ENCODE results near the gene PPM1M.

PPM1M gene

DNA sequence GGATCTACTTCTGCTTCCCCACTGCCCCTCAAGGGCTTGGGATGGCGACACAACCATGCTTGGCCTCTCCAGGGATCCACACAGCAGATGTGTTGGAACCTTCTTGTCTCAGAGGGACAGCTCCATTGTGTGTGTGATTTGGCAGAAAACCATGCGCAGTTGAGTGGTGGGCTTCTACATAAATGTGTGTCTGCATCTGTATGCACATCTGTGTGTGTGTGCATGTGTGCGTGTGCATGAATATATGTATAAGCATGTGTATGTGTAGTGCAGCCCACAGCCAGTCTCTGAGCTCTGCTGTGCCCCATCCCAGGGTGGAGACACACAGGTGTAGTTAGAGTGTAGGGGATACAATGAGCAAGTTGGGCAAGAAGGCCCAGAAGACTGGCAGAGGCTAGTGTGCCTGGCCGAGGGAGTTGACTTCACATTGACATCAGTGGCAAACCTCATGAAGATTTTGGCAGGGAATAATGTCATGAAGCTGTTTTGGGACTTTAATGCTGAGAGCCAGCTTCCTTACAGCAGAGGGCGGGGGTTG, 50.2 kb downstream of the PPM1M start:
- DNase-seq (ENCODE audit: low read depth) = no peak

DNA sequence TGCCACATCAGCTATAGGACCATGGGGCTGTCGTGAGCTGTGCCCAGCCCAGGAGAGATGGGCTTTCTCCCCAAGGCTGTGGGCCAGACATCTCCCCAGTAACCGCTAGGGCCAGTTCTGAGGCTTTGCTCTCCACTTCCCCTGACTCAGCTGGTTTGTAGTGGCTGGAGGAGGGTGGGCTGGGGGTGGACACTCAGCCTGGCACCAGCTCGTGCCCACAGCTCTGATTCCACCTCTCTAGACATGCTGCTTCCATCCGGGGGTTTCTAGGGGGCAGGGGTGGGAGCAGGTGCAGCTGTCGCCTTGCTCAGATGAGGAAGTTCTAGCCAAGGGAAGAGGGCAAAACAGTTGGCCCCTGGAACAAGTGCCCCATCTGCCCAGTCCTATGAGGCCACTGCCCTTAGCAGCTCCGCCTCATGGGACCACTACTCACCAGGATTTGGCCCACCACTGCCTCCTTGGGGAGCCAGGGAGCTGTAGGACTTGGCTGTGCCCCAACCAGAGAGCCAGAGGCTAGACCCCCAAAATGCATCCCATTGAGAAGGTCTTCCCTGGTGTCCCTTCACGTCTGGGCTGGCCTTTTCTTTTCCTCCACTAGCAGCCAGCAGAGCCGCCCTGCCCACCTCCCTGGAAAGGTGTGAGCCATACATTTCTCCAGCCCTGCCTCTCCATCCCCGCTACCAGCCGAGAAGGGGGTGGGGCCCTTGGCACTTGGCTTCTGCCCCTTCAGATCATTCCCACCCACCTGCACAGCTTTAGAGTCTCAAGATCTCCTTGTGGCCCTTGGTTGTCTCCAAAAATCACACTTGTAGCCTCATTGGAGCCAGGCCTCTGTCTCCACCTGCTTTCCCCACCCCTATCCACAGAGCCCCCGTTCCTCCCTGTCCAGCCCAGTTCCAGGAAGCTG, 51.9 kb downstream of the PPM1M start:
- no peak for DNase-seq (ENCODE audit: low read depth)

- no peak for DNase-seq (ENCODE audit: low read depth)
These were observed 52.9 kb downstream of the PPM1M start for GRCh38 chr3:52298149-52299098.

DNA sequence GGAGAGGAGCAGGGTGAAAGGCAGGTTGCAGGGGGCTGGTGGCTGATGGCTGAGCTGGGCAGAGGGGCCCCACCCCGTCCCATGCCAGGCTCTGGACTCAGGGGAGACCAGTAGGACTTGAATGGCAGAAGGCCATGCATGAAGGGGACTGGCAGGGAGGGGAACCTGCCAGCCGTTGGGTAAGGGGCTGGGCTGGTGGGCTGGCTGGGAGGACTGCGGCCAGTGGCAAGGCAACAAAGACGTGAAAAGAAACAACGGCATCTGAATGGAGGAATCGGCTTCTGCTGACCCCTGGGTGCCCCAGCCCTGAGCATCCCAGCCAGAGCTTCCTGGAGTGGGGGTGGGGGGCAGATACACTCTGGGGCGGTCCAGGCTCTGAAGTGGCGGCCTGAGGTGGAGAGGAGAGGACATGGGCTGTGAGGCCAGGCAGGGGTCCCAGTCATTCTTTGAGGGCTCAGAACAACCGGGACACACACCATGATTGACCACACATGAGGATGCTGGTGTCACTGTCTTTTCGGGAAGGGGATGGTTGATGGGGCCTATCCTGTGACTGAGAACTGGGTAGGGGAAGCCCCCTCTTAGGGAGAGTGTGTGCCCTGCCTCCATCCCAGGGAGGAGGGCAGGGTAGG, 53.8 kb downstream of the PPM1M start:
- no peak for DNase-seq (ENCODE audit: low read depth)

All from stimulated activated CD8-positive, alpha-beta memory T cell treated with anti-CD3 and anti-CD28 coated beads, Interleukin-12 subunit alpha, Interleukin-12 subunit beta, amount 100 ng/mL, for 1 hour (primary cell).